Measurements from ENCODE around the gene PNMA1.

PNMA1 gene

DNA sequence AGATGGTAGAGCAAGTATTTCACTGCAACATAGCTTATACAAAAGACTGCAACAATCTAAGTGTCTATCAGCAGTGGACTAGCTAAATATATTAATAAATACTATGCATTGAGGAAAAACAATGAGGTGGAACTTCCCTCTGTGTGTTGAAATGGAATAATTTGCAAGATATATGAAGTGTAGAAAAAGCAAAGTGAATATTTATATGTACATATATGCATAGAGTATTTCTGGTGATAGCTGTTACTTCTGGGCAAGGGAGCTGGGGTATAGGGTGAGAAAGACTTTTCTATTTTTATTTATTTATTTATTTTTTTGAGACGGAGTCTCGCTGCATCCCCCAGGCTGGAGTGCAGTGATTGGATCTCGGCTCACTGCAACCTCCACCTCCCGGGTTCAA, 35.5 kb downstream of the PNMA1 start:
- Histone ChIP-seq H3K14ac (ENCODE audit: low read length in 2 of 2) (no peak overlapping the region), H2BK120ac (ENCODE audit: low read depth, low read length) (no peak overlapping the region), H2AFZ (ENCODE audit: low read depth, low read length) (no peak overlapping the region), H3K79me1 (replicated peaks; ENCODE audit: low read length, poor library complexity, severe bottlenecking) (no peaks in the 10 kb centered on the region), H4K91ac (ENCODE audit: low read length) (no peak overlapping the region), H2BK12ac (ENCODE audit: low read length in 2 of 2) (no peak overlapping the region), H3K18ac (ENCODE audit: low read depth in 1 of 2, low read length in 2 of 2) (no peak overlapping the region), H2AK5ac (ENCODE audit: low read length, severe bottlenecking) (no peak overlapping the region), H3K4me3 (ENCODE audit: insufficient read depth in 1 of 2, low read depth in 1 of 2, low read length in 2 of 2) (no peak overlapping the region), H3K27ac (ENCODE audit: low read length, poor library complexity, severe bottlenecking) (no peak overlapping the region), H3K27me3 (ENCODE audit: control insufficient read depth in 1 of 2, insufficient read depth in 1 of 2, low read length in 2 of 2) (no peaks in the 10 kb centered on the region), H3K9me3 (ENCODE audit: control insufficient read depth, low read length) (no peaks in the 10 kb centered on the region), H4K8ac (ENCODE audit: low read length) (no peak overlapping the region), H3K23ac (ENCODE audit: low read length in 2 of 2) (no peak overlapping the region), H3K4me1 (ENCODE audit: control insufficient read depth, insufficient read depth, low read depth, low read length) (no peaks in the 10 kb centered on the region), H3K36me3 (ENCODE audit: control insufficient read depth in 1 of 2, insufficient read depth in 2 of 2, low read depth in 1 of 2, low read length in 2 of 2) (peaks cover 11 to 27% of the 10 kb centered on the region in 2 experiments), H2BK15ac (ENCODE audit: low read depth, poor library complexity, severe bottlenecking) (no peak overlapping the region), H3K4me2 (ENCODE audit: low read length, poor library complexity, severe bottlenecking) (no peak overlapping the region), H3K9ac (ENCODE audit: low read length) (no peak overlapping the region), H3K4ac (ENCODE audit: low read depth in 1 of 2, low read length in 2 of 2) (no peak overlapping the region), H2BK5ac (ENCODE audit: low read depth, low read length, poor library complexity, severe bottlenecking) (no peak overlapping the region)
- no peak for DNase-seq
- 96% methylated on average over 4 of the region's 4 CpGs for WGBS

DNA sequence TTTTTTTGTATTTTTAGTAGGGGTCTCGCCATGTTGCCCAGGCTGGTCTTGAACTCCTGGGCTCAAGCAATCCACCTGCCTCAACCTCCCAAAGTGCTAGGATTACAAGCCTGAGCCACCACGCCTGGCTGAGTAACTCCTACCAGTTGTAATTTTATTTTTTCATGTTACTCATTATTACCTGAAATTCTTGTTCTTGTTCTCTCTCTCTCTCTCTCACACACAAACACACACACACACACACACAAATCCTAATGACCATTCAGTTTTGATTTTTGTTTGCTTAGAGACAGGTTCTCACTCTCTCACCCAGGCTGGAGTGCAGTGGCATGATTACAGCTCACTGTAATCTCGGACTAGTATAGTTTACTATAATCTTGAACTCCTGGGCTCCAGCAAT, 39.2 kb downstream of the PNMA1 start:
- DNase-seq: no peak

DNA sequence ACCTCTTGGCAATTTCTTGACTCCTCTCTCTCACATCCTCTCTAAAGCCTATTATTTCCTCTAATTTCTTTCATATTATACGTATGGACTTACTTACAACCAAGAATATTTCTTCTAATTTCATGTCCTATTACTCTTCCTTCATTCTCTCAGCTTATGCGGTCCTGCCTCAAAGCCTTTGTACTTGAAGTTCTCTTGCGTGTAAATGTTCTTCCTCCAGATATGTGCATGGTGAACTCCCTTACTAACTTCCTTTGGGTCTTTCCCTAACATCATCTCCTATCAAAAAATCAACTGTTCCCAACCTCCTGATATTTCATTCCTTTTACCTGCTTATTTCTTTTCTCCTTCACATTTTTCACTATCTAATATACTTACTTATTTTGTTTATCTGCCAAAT, 46.3 kb downstream of the PNMA1 start:
- DNase-seq: no peak
- WGBS: 97% methylated on average over 3 of the region's 3 CpGs
- Histone ChIP-seq H3K4ac (ENCODE audit: low read depth in 1 of 2, low read length in 2 of 2) (no peak overlapping the region), H3K18ac (ENCODE audit: low read depth in 1 of 2, low read length in 2 of 2) (no peak overlapping the region), H3K9ac (ENCODE audit: low read length) (no peak overlapping the region), H2BK15ac (ENCODE audit: low read depth, poor library complexity, severe bottlenecking) (no peak overlapping the region), H2BK12ac (ENCODE audit: low read length in 2 of 2) (no peak overlapping the region), H3K4me1 (ENCODE audit: control insufficient read depth, insufficient read depth, low read depth, low read length) (no peaks in the 10 kb centered on the region), H3K27ac (ENCODE audit: low read length, poor library complexity, severe bottlenecking) (no peak overlapping the region), H2BK5ac (ENCODE audit: low read depth, low read length, poor library complexity, severe bottlenecking) (no peak overlapping the region), H3K36me3 (ENCODE audit: control insufficient read depth in 1 of 2, insufficient read depth in 2 of 2, low read depth in 1 of 2, low read length in 2 of 2) (peaks cover 5 to 10% of the 10 kb centered on the region in 2 experiments), H2AK5ac (ENCODE audit: low read length, severe bottlenecking) (no peak overlapping the region), H3K14ac (ENCODE audit: low read length in 2 of 2) (no peak overlapping the region), H3K27me3 (ENCODE audit: control insufficient read depth in 1 of 2, insufficient read depth in 1 of 2, low read length in 2 of 2) (no peaks in the 10 kb centered on the region), H2BK120ac (ENCODE audit: low read depth, low read length) (no peak overlapping the region), H2AFZ (ENCODE audit: low read depth, low read length) (no peak overlapping the region), H4K91ac (ENCODE audit: low read length) (no peak overlapping the region), H3K9me3 (ENCODE audit: control insufficient read depth, low read length) (no peaks in the 10 kb centered on the region), H3K79me1 (replicated peaks; ENCODE audit: low read length, poor library complexity, severe bottlenecking) (peaks cover 2% of the 10 kb centered on the region), H3K4me3 (ENCODE audit: insufficient read depth in 1 of 2, low read depth in 1 of 2, low read length in 2 of 2) (no peak overlapping the region), H3K4me2 (ENCODE audit: low read length, poor library complexity, severe bottlenecking) (no peak overlapping the region), H3K23ac (ENCODE audit: low read length in 2 of 2) (no peak overlapping the region), H4K8ac (ENCODE audit: low read length) (no peak overlapping the region)

More for the DNA sequence above, 39.2 kb downstream of the PNMA1 start:
- H3K4ac ChIP-seq (ENCODE audit: low read depth in 1 of 2, low read length in 2 of 2): no peak overlapping the region
- no peaks in the 10 kb centered on the region for H3K4me1 ChIP-seq (ENCODE audit: control insufficient read depth, insufficient read depth, low read depth, low read length)
- H3K9ac ChIP-seq (ENCODE audit: low read length): no peak overlapping the region
- H3K4me3 ChIP-seq (ENCODE audit: insufficient read depth in 1 of 2, low read depth in 1 of 2, low read length in 2 of 2): no peak overlapping the region
- no peak overlapping the region for H3K4me2 ChIP-seq (ENCODE audit: low read length, poor library complexity, severe bottlenecking)
- no peak overlapping the region for H4K91ac ChIP-seq (ENCODE audit: low read length)
- no peaks in the 10 kb centered on the region for H3K27me3 ChIP-seq (ENCODE audit: control insufficient read depth in 1 of 2, insufficient read depth in 1 of 2, low read length in 2 of 2)
- H3K27ac ChIP-seq (ENCODE audit: low read length, poor library complexity, severe bottlenecking): no peak overlapping the region
- H3K79me1 ChIP-seq (replicated peaks; ENCODE audit: low read length, poor library complexity, severe bottlenecking): peaks cover 2% of the 10 kb centered on the region
- no peak overlapping the region for H3K18ac ChIP-seq (ENCODE audit: low read depth in 1 of 2, low read length in 2 of 2)
- H2BK12ac ChIP-seq (ENCODE audit: low read length in 2 of 2): no peak overlapping the region
- no peak overlapping the region for H2BK5ac ChIP-seq (ENCODE audit: low read depth, low read length, poor library complexity, severe bottlenecking)
- no peak overlapping the region for H2AFZ ChIP-seq (ENCODE audit: low read depth, low read length)
- peaks cover 14 to 35% of the 10 kb centered on the region in 2 experiments for H3K36me3 ChIP-seq (ENCODE audit: control insufficient read depth in 1 of 2, insufficient read depth in 2 of 2, low read depth in 1 of 2, low read length in 2 of 2)
- no peak overlapping the region for H3K14ac ChIP-seq (ENCODE audit: low read length in 2 of 2)
- H2AK5ac ChIP-seq (ENCODE audit: low read length, severe bottlenecking): no peak overlapping the region
- H4K8ac ChIP-seq (ENCODE audit: low read length): no peak overlapping the region
- H2BK15ac ChIP-seq (ENCODE audit: low read depth, poor library complexity, severe bottlenecking): no peak overlapping the region
- no peaks in the 10 kb centered on the region for H3K9me3 ChIP-seq (ENCODE audit: control insufficient read depth, low read length)
- 95% methylated on average over 3 of the region's 3 CpGs for WGBS
- H2BK120ac ChIP-seq (ENCODE audit: low read depth, low read length): no peak overlapping the region
- no peak overlapping the region for H3K23ac ChIP-seq (ENCODE audit: low read length in 2 of 2)

DNA sequence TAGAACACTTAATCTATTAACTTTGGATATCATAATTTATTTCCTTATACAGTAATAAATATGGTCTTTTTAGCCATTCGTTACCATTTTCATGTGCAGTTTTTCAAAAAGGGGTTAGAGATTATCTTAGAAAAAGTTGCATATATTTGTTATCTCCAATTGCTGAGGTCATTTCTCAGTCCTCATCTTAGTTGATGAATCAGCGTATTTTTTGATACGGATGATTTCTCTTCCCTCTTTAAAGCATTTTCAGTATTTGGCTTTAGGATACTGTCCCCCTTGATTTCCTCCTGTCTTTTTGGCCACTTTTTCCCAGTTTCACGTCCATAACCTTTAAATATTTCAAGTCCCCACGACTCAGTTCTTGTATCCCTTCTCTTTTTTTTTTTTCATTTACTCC, 47.6 kb downstream of the PNMA1 start:
- no peak overlapping the region for H3K27ac ChIP-seq (ENCODE audit: low read length, poor library complexity, severe bottlenecking)
- no peaks in the 10 kb centered on the region for H3K79me1 ChIP-seq (replicated peaks; ENCODE audit: low read length, poor library complexity, severe bottlenecking)
- no peak overlapping the region for H3K18ac ChIP-seq (ENCODE audit: low read depth in 1 of 2, low read length in 2 of 2)
- DNase-seq: no peak
- H2BK5ac ChIP-seq (ENCODE audit: low read depth, low read length, poor library complexity, severe bottlenecking): no peak overlapping the region
- H3K9me3 ChIP-seq (ENCODE audit: control insufficient read depth, low read length): no peaks in the 10 kb centered on the region
- no peak overlapping the region for H3K23ac ChIP-seq (ENCODE audit: low read length in 2 of 2)
- H3K27me3 ChIP-seq (ENCODE audit: control insufficient read depth in 1 of 2, insufficient read depth in 1 of 2, low read length in 2 of 2): no peaks in the 10 kb centered on the region
- H2BK12ac ChIP-seq (ENCODE audit: low read length in 2 of 2): no peak overlapping the region
- H3K4me2 ChIP-seq (ENCODE audit: low read length, poor library complexity, severe bottlenecking): no peak overlapping the region
- WGBS: 97% methylated on average over 4 of the region's 5 CpGs
- H2BK15ac ChIP-seq (ENCODE audit: low read depth, poor library complexity, severe bottlenecking): no peak overlapping the region
- H3K4me3 ChIP-seq (ENCODE audit: insufficient read depth in 1 of 2, low read depth in 1 of 2, low read length in 2 of 2): no peak overlapping the region
- no peaks in the 10 kb centered on the region for H3K4me1 ChIP-seq (ENCODE audit: control insufficient read depth, insufficient read depth, low read depth, low read length)
- H3K9ac ChIP-seq (ENCODE audit: low read length): no peak overlapping the region
- no peak overlapping the region for H2AFZ ChIP-seq (ENCODE audit: low read depth, low read length)
- peaks cover 0 to 4% of the 10 kb centered on the region in 2 experiments for H3K36me3 ChIP-seq (ENCODE audit: control insufficient read depth in 1 of 2, insufficient read depth in 2 of 2, low read depth in 1 of 2, low read length in 2 of 2)
- no peak overlapping the region for H4K8ac ChIP-seq (ENCODE audit: low read length)
- H2BK120ac ChIP-seq (ENCODE audit: low read depth, low read length): no peak overlapping the region
- no peak overlapping the region for H3K14ac ChIP-seq (ENCODE audit: low read length in 2 of 2)
- H3K4ac ChIP-seq (ENCODE audit: low read depth in 1 of 2, low read length in 2 of 2): no peak overlapping the region
- H4K91ac ChIP-seq (ENCODE audit: low read length): no peak overlapping the region
- no peak overlapping the region for H2AK5ac ChIP-seq (ENCODE audit: low read length, severe bottlenecking)

Measured in mesenchymal stem cell (in vitro differentiated cells and primary cell).